ENCODE measurements around the gene SPON1.

GRCh38 chr11:14269692-14270573, 307.4 kb downstream of the SPON1 start:
- TF ChIP-seq CTCF (IDR thresholded peaks at IDR 0.05; ENCODE audit: borderline replicate concordance, extremely low read depth, low read length, poor library complexity, severe bottlenecking) (no peak), EZH2 (IDR thresholded peaks at IDR 0.05; ENCODE audit: borderline replicate concordance, low read depth, low read length, severe bottlenecking) (no peak)
